SHP77 (cell line): ENCODE results near the gene RNF213.

ENCODE experiments used
- DNase-seq, 2 experiments: peaks; one replicate each; lab custom pipeline; 2025; lab: John Stamatoyannopoulos, UW

RNF213 gene

GRCh38 chr17:80352216-80352895, 91.7 kb downstream of the RNF213 start:
- no peak for DNase-seq

- peak; percentile 76 to 87 for DNase-seq
Observed at GRCh38 chr17:80352991-80353665, 92.5 kb downstream of the RNF213 start.

DNA sequence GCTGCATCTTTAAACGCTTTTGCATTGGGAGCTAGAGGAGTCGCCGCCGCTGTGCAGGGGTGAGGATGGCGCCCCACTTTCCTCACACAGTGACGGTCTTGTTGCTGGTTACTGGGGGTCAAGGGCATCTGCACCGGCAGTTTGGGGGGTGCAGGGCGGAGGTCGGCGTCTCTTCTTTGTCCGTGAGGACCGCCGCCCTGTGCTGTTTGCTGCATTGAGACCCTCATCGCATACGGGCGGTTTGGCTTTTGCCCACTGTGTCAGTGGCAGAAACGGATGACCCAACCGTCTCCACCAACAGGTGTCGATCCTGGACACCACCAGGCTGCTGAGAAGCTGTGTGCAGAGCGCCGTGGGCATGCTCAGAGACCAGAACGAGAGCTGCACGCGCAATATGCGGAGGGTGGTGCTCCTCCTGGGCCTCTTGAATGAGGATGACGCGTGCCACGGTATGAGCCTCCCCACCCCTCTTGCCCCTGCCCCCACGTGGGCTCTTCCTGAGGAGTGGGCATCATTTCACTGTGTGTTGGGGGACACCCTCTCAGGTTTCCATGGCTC, 93.1 kb downstream of the RNF213 start:
- no peak for DNase-seq

DNA sequence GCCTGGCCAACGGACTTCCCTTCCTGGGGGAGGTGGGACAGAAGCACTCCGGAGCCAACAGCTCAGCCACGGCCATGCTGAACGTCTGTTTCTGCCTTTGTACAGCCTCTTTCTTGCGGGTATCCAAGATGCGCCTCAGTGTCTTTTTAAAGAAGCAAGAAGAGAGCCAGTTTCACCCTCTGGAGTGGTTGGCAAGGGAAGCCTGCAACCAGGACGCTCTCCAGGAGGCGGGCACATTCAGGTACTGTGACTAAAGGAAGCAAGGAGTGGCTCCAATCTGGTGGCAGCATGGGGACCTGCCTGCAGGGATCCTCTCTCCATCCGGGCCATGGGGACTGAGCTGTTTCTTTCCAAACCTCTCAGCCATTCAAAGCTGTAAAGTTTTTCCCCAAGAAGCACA, 93.7 kb downstream of the RNF213 start:
- DNase-seq: no peak

GRCh38 chr17:80356231-80356856, 95.7 kb downstream of the RNF213 start:
- DNase-seq: no peak

GRCh38 chr17:80358131-80358530, 97.5 kb downstream of the RNF213 start:
- no peak for DNase-seq

DNA sequence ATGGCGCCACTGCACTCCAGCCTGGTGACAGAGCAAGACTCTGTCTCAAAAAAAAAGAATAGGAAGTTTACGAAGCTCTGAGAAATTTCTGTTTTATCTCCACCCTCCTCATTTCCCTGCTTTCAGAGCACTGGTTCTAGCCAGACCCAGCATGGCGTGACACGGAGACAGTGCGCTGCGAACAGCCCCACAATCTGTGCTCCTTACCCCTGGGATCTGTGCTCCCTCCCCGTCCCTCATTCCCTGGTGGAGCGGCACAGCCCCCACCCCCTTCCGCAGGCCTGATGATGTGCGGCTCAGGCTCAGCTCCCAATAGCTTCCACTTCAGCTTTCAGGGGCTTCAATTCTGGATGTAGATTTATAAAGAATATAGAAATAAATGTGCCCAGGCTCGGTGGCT, 98.2 kb downstream of the RNF213 start:
- DNase-seq: no peak

DNA sequence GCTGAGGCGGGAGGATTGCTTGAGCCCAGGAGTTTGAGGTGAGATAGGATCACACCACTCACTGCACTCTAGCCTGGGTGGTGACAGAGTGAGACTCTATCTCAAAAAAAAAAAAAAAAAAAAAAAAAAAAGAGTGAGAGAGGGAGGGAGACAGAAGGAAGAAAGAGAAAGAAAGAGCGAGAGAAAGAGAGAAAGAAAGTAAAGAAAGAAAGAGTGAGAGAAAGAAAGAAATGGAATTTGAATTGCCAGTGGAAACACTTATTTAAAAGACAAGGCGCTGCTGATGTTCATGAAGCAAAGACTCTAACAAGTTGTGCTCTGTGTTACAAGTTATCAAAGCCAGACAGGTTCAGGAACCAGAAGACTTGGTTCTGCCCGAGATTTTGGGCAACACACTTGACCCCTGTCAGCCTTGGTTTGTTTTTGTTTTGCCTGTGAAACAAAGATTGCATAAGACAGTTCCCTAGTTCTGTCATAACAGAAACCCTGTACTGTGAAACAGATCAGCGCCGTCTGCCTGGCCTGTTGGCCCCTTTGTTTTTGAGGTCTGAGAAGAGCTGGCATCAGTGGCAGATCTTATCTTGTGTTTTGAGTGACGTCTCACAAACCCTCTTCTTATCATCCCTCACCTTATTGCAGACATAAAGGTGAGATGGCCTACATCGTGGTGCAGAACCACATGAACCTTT, 98.9 kb downstream of the RNF213 start:
- DNase-seq: no peak

DNA sequence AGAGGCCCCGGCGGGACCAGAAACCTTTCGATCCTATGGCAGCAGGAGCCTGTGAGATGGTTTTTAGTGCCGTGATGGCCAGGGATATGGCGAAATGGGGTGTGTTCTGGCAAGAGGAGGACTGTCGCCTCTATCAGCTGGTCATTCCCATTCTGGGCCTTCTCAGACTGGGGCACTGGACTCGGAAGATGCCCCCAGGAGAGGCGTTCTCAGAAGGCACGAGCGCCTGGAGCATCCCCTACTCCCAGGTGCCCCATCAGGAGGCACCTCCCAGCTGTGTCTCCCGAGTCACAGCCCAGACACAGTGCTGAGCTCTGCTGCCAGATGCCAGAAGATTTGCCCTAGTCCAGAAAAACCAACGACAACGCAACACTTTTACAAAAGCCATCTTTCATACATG, 99.7 kb downstream of the RNF213 start:
- DNase-seq: no peak

GRCh38 chr17:80361495-80362220, 101.0 kb downstream of the RNF213 start:
- peak in 1 of 2 experiments; percentile 32 for DNase-seq

- no peak for DNase-seq
Observed at GRCh38 chr17:80362428-80363119, 101.9 kb downstream of the RNF213 start.

- DNase-seq: no peak
Observed at GRCh38 chr17:80363120-80363515, 102.5 kb downstream of the RNF213 start.

DNA sequence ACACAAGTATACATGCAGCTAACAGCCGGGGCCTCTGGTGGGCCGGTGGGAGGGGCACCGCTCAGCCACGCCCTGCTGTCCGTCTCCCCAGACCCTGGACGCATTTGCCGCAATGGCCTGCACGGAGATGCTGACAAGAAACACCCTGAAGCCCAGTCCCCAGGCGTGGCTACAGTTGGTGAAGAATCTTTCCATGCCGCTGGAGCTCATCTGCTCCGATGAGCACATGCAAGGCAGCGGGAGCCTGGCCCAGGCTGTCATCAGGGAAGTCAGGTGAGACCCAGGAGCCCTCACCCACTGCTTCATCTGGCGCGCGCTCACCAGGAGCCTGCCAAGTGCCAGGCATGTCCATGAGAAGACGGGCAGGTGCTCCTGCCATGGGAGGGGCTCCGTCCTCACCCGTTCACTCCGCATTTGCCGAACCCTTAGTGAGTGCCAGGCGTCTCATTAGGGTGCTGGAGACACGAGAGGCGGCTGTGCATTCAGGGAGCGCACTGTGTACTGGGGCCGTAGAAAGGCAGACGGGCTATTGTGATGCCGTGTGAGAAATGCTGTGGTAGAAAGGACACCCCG, 103.0 kb downstream of the RNF213 start:
- no peak for DNase-seq

DNA sequence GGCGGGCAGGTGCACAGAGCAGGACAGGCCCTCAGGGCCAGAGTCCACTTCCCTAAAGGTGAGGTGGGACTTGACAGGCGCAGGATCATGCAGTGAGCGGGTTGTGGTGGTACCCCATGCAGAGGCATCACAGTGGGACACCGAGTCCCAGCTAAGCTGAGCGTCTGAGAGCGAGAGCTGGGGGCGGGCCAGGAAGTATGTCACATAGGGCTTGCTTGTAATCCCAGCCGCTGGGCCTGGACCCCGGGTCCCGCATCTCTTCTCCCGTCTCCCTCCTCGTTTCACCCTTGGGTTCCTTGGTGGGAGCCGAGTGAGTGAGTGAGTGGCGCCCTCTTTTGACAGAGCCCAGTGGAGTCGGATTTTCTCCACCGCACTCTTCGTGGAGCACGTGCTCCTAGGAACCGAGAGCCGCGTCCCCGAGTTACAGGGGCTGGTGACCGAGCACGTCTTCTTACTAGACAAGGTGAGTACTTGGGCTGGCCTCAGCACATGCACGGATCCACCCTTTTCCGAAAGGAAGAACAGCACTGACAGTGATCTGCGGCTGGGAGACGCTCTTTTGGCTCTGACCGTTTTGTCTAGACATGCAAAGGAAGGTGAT, 103.5 kb downstream of the RNF213 start:
- peak; percentile 30 to 39 for DNase-seq

DNA sequence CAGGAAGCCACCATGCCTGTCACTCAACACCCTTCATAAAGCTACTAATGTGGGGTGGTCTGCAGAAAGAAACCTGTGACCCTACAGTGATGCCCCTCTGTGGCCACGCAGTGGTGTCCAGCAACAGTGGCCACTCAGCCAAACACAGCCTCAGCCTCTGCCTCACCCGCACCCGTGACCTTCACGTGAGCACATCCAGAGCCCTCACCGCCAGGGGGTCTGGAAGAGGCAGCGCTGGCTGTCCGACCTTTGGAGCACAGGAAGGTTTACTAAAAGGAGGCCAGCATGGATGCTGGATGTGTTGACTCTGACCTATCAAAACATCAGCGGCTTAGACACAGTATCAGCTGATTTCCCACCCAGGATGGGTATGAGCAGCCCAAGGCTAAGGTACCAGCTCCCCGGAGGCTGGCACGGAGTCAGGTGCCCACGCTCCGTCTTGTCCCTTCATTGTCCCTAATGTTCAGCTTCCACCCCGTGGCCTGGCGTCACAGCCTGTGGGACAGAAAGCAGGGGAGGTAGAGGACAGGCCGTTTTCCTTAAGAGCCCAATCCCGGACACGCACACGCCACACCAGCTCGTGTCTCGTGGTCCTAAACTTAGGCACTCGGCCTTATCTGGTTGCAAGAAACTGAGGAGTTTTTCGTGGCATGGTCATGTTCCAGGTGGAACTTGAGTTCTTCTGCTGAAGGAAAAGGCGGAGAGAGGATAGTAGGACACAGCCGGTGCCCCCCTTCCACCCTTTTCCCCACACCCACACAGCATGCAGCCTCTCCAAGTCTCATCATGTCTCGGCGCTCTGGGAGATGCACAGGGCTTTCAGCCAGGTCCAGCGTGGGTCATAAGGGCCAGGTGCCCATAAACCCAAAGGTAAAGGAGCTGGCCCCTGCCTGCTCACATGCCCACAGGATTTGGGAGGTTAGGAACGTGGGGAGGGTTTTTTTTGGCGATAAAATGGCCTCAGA, 104.6 kb downstream of the RNF213 start:
- DNase-seq: no peak

- no peak for DNase-seq
Observed at GRCh38 chr17:80365983-80366382, 105.3 kb downstream of the RNF213 start.

DNA sequence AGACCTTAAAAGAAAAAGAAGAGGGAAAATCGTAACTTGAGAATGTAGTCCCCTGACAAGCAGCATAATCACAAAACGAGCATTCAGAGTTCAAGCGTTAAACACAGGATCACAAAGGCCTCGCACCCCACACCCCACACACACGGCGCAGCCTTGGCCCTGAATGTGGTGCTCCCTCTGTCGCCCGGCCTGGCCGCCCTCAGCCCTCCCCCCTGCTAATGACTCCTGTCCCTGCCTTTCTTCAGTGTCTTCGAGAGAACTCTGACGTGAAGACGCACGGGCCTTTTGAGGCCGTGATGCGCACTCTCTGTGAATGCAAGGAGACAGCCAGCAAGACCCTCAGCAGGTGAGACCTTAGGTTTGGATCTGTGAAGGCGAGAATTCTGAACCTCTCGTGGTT, 106.9 kb downstream of the RNF213 start:
- DNase-seq: no peak

DNA sequence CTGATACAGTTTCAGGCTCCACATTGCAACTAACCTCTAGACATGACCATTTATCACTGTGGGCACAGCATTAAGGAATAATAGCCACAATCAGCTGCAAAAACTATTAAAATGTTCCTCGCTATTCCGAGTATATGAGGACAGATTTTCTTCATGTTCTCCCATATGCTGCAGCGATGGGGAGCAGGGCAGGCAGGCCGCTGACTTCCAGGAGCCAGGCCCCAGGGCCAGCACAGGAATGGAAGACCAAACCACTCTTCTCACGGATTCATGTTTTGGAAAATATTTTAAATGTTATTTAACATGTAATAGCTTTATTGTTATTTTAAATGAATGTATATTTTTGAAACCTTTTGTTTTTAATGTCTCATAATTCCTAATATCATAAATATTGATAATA, 110.5 kb downstream of the RNF213 start:
- no peak for DNase-seq

DNA sequence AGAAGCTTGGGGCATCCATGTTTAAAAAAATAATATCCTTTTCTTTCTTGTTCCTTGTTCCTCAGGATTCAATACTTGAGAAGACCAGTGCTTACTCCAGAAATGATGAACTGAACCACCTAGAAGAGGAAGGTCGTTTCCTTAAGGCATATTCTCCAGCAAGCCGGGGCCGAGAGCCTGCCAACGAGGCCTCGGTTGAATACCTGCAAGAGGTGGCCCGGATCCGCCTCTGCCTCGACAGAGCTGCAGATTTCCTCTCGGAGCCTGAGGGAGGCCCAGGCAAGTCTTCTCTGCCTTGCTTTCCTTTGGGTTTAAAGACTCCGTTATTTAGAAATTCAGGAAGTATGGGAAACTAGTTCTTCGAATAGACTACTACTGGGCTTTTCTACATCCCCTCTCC, 111.8 kb downstream of the RNF213 start:
- no peak for DNase-seq
